Measurements from ENCODE around the gene PPFIA3.

The PPFIA3 gene

GRCh38 chr19:49151267-49152118 lies 32.1 kb downstream of the PPFIA3 start:
- no peak for TF ChIP-seq CTCF (IDR thresholded peaks at IDR 0.05)
- Histone ChIP-seq H3K36me3 (no peaks in the 10 kb centered on the region), H3K27me3 (peaks cover 100% of the 10 kb centered on the region), H3K9me3 (peaks cover 4% of the 10 kb centered on the region), H3K27ac (no peak overlapping the region), H3K4me3 (ENCODE audit: low read depth in 1 of 2, low read length in 1 of 2) (no peak overlapping the region), H3K4me1 (ENCODE audit: control insufficient read depth in 1 of 2, insufficient read depth in 1 of 2, low read depth in 1 of 2, low read length in 1 of 2) (peaks cover 20 to 23% of the 10 kb centered on the region in 2 experiments)

DNA sequence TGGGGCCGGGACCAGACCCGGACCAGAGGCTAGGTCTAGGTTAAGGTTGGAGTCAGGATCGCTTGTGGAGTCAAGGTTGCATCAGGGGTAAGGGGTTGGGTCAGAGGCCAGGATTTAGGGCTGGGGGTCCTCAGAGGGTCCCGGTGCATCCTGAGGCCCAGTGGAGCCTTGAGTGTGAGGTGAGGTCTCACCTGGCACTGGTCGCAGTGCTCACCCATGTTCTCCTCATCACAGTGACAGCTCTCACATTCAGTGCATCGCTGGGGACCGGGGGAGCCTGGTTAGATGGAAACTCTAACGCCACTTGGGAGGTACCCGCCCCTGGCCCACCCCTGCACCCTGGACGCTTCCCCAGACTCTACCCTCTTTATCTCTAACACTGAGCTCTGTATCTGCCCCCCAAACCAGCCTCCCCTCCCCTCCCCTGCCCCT lies 32.8 kb downstream of the PPFIA3 start:
- Histone ChIP-seq H3K4me1 (ENCODE audit: control insufficient read depth in 1 of 2, insufficient read depth in 1 of 2, low read depth in 1 of 2, low read length in 1 of 2) (peaks cover 20 to 23% of the 10 kb centered on the region in 2 experiments), H3K36me3 (no peaks in the 10 kb centered on the region), H3K27me3 (peaks cover 100% of the 10 kb centered on the region), H3K9me3 (peaks cover 4% of the 10 kb centered on the region), H3K27ac (no peak overlapping the region), H3K4me3 (ENCODE audit: low read depth in 1 of 2, low read length in 1 of 2) (no peak overlapping the region)
- no peak for TF ChIP-seq CTCF (IDR thresholded peaks at IDR 0.05)

DNA sequence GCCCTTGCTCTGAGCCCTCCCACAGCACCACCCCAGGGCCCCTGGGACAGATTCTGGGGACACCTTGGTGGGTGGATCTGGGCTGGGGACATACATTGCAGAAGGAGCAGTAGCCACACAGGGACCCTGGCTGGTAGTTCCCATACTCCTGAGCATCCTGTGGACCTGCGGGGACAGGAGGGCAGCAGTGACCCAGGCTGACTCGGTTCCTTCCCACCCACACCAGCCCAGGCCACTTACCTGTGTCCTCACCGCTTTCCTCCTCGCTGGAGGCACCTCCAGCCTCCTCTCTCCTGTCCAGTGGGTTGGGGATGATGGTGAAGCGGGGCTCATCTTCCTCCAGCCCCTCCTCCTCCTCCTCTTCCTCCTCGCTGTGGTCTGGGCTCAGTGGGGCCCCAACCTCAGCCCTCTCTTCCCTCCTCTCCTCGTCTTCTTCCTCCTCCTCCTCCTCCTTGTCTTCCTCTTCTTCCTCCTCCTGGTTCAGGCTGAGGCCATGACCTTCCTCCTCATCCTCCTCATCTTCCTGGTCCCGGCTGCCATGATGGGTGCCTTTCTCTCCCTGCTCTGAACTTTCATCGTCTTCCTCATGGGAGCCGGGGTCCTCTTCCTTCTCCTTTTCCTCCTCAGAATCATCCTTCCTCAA lies 33.9 kb downstream of the PPFIA3 start:
- H3K4me3 ChIP-seq (ENCODE audit: low read depth in 1 of 2, low read length in 1 of 2), result no peak overlapping the region
- H3K36me3 ChIP-seq, result no peaks in the 10 kb centered on the region
- TF ChIP-seq CTCF (IDR thresholded peaks at IDR 0.05), result no peak
- no peak overlapping the region for H3K27ac ChIP-seq
- H3K27me3 ChIP-seq, result peaks cover 100% of the 10 kb centered on the region
- H3K4me1 ChIP-seq (ENCODE audit: control insufficient read depth in 1 of 2, insufficient read depth in 1 of 2, low read depth in 1 of 2, low read length in 1 of 2), result peaks cover 20 to 23% of the 10 kb centered on the region in 2 experiments
- peaks cover 4% of the 10 kb centered on the region for H3K9me3 ChIP-seq

- Histone ChIP-seq H3K27ac (no peak overlapping the region), H3K9me3 (peaks cover under 1% of the 10 kb centered on the region), H3K4me3 (ENCODE audit: low read depth in 1 of 2, low read length in 1 of 2) (no peak overlapping the region), H3K27me3 (peaks cover 100% of the 10 kb centered on the region), H3K4me1 (ENCODE audit: control insufficient read depth in 1 of 2, insufficient read depth in 1 of 2, low read depth in 1 of 2, low read length in 1 of 2) (peaks cover 14 to 19% of the 10 kb centered on the region in 2 experiments), H3K36me3 (no peaks in the 10 kb centered on the region)
- TF ChIP-seq CTCF (IDR thresholded peaks at IDR 0.05), result no peak
Measured at GRCh38 chr19:49154279-49154678, 34.9 kb downstream of the PPFIA3 start.

- Histone ChIP-seq H3K36me3 (no peaks in the 10 kb centered on the region), H3K4me3 (ENCODE audit: low read depth in 1 of 2, low read length in 1 of 2) (no peak within 1 kb of the TSS), H3K27ac (no peak within 1 kb of the TSS), H3K9me3 (no peaks in the 10 kb centered on the region), H3K4me1 (ENCODE audit: control insufficient read depth in 1 of 2, insufficient read depth in 1 of 2, low read depth in 1 of 2, low read length in 1 of 2) (peaks cover 5 to 9% of the 10 kb centered on the region in 2 experiments), H3K27me3 (peaks cover 100% of the 10 kb centered on the region)
- no peak for TF ChIP-seq CTCF (IDR thresholded peaks at IDR 0.05)
Measured at GRCh38 chr19:49155005-49155819, 35.9 kb downstream of the PPFIA3 start, which contains the start of gene HRC. HRC (minus strand) TSS chr19:49155396; CDS start chr19:49155237, 159 bp downstream.
